ENCODE data around the gene STYX.

Gene STYX

DNA sequence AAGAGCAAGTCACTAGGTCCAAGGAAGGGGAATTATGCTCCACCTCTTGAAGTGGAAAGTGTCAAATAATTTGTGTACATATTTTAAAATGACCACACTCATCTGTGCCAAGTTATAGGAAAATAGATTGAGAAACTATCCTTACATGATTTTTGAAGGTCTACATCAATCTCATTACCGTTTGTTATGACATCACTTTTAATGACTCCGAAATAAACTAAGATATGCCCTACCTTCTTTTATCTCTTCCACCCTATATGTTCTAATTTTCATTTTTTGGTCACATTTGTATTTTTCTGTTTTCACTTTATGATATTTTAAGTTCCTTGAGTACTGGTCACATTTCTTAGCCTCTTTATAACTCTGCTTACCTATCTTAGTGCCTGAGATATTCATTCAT is 26.3 kb upstream of the STYX start:
- TF ChIP-seq ZNF384 (IDR thresholded peaks at IDR 0.05) (no peak), SP1 (IDR thresholded peaks at IDR 0.05) (no peak), FOXM1 (IDR thresholded peaks at IDR 0.05; ENCODE audit: borderline replicate concordance) (no peak), NFRKB (IDR thresholded peaks at IDR 0.05) (no peak), BHLHE40 (IDR thresholded peaks at IDR 0.05; ENCODE audit: borderline replicate concordance) (no peak), ELF4 (IDR thresholded peaks at IDR 0.05) (no peak), L3MBTL2 (conservative IDR thresholded peaks at IDR 0.05) (no peak)
- DNase-seq (ENCODE audit: extremely low spot score) = no peak
- CTCF ChIA-PET = no interaction called here
- POLR2A ChIA-PET = no interaction called here

GRCh38 chr14:52706286-52706685 is 23.7 kb upstream of the STYX start:
- POLR2A ChIA-PET = interaction anchor here (0.7 to 2.0 kb wide), 4 partner anchors 9 to 32 kb away, joined by 3 to 5 read pairs (median 4); no protein-coding TSS in a partner anchor
- CTCF ChIA-PET = no interaction called here
- no peak for TF ChIP-seq ELF4 (IDR thresholded peaks at IDR 0.05)
- no peak for TF ChIP-seq BHLHE40 (IDR thresholded peaks at IDR 0.05; ENCODE audit: borderline replicate concordance)
- TF ChIP-seq TARDBP (IDR thresholded peaks at IDR 0.05) = no peak
- TF ChIP-seq, protein P1, sequence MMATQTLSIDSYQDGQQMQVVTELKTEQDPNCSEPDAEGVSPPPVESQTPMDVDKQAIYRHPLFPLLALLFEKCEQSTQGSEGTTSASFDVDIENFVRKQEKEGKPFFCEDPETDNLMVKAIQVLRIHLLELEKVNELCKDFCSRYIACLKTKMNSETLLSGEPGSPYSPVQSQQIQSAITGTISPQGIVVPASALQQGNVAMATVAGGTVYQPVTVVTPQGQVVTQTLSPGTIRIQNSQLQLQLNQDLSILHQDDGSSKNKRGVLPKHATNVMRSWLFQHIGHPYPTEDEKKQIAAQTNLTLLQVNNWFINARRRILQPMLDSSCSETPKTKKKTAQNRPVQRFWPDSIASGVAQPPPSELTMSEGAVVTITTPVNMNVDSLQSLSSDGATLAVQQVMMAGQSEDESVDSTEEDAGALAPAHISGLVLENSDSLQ (IDR thresholded peaks at IDR 0.05) = no peak
- TF ChIP-seq SUZ12 (IDR thresholded peaks at IDR 0.05) = no peak
- TF ChIP-seq LEF1 (IDR thresholded peaks at IDR 0.05; ENCODE audit: borderline replicate concordance) = no peak
- TF ChIP-seq NFRKB (IDR thresholded peaks at IDR 0.05) = no peak
- no peak for TF ChIP-seq ZNF384 (IDR thresholded peaks at IDR 0.05)
- no peak for TF ChIP-seq ARNT (IDR thresholded peaks at IDR 0.05)
- TF ChIP-seq FOXA1 (IDR thresholded peaks at IDR 0.05) = no peak
- no peak for TF ChIP-seq FOXK2 (IDR thresholded peaks at IDR 0.05)
- no peak for TF ChIP-seq CTBP1 (IDR thresholded peaks at IDR 0.05; ENCODE audit: borderline replicate concordance)
- no peak for TF ChIP-seq L3MBTL2 (conservative IDR thresholded peaks at IDR 0.05)
- TF ChIP-seq SP1 (IDR thresholded peaks at IDR 0.05) = no peak
- no peak for DNase-seq (ENCODE audit: extremely low spot score)

- ChIA-PET CTCF (no interaction called here), POLR2A (interaction anchor here (0.6 to 2.0 kb wide), 13 partner anchors 9 to 155 kb away, joined by 3 to 9 read pairs (median 4); partner anchors contain the start of genes ERO1A, GPR137C, STYX and TXNDC16)
- TF ChIP-seq LEF1 (IDR thresholded peaks at IDR 0.05; ENCODE audit: borderline replicate concordance) (no peak), NFRKB (IDR thresholded peaks at IDR 0.05) (0 out of 2 replicates have a peak, but pooled peaks have one; percentile 32), FOXA1 (IDR thresholded peaks at IDR 0.05) (no peak), CTBP1 (IDR thresholded peaks at IDR 0.05; ENCODE audit: borderline replicate concordance) (no peak), ZNF384 (IDR thresholded peaks at IDR 0.05) (no peak), TARDBP (IDR thresholded peaks at IDR 0.05) (no peak), HDGF (IDR thresholded peaks at IDR 0.05; ENCODE audit: borderline replicate concordance) (peak; percentile 88; the same call in 1 of the 2 replicates), L3MBTL2 (conservative IDR thresholded peaks at IDR 0.05) (peak; percentile 73), ELF4 (IDR thresholded peaks at IDR 0.05) (no peak; the same call in 1 of the 2 replicates)
- TF ChIP-seq, protein P1 (IDR thresholded peaks at IDR 0.05) = no peak
- peak; percentile 96 for DNase-seq (ENCODE audit: extremely low spot score)
Observed at GRCh38 chr14:52706724-52707706, 23.0 kb upstream of the STYX start, which contains the start of gene PSMC6. PSMC6 (plus strand) TSS chr14:52707200; CDS start chr14:52707220, 20 bp downstream.

- TF ChIP-seq FOXK2 (IDR thresholded peaks at IDR 0.05) = no peak
- TF ChIP-seq NFRKB (IDR thresholded peaks at IDR 0.05) = no peak
- TF ChIP-seq ELF4 (IDR thresholded peaks at IDR 0.05) = no peak
- TF ChIP-seq, protein P1 (IDR thresholded peaks at IDR 0.05) = no peak
- TF ChIP-seq L3MBTL2 (conservative IDR thresholded peaks at IDR 0.05) = no peak
- no peak for TF ChIP-seq ZNF384 (IDR thresholded peaks at IDR 0.05)
- TF ChIP-seq SP1 (IDR thresholded peaks at IDR 0.05) = no peak
- no peak for TF ChIP-seq BHLHE40 (IDR thresholded peaks at IDR 0.05; ENCODE audit: borderline replicate concordance)
- no peak for TF ChIP-seq ARNT (IDR thresholded peaks at IDR 0.05)
- TF ChIP-seq HDGF (IDR thresholded peaks at IDR 0.05; ENCODE audit: borderline replicate concordance) = no peak
- no peak for TF ChIP-seq FOXM1 (IDR thresholded peaks at IDR 0.05; ENCODE audit: borderline replicate concordance)
- TF ChIP-seq TARDBP (IDR thresholded peaks at IDR 0.05) = no peak
- TF ChIP-seq LEF1 (IDR thresholded peaks at IDR 0.05; ENCODE audit: borderline replicate concordance) = no peak
- TF ChIP-seq SUZ12 (IDR thresholded peaks at IDR 0.05) = no peak
- TF ChIP-seq FOXA1 (IDR thresholded peaks at IDR 0.05) = no peak
- TF ChIP-seq CTBP1 (IDR thresholded peaks at IDR 0.05; ENCODE audit: borderline replicate concordance) = no peak
- POLR2A ChIA-PET = interaction anchor here (1.2 to 1.4 kb wide), 2 partner anchors 9 to 14 kb away, joined by 3 read pairs; no protein-coding TSS in a partner anchor
- no peak for DNase-seq (ENCODE audit: extremely low spot score)
- CTCF ChIA-PET = no interaction called here
Observed at GRCh38 chr14:52711666-52712065, 18.3 kb upstream of the STYX start.

GRCh38 chr14:52716155-52716554 is 13.8 kb upstream of the STYX start:
- CTCF ChIA-PET = no interaction called here
- TF ChIP-seq ARNT (IDR thresholded peaks at IDR 0.05) (no peak), SUZ12 (IDR thresholded peaks at IDR 0.05) (no peak), NFRKB (IDR thresholded peaks at IDR 0.05) (no peak), SP1 (IDR thresholded peaks at IDR 0.05) (no peak), ZNF384 (IDR thresholded peaks at IDR 0.05) (no peak), LEF1 (IDR thresholded peaks at IDR 0.05; ENCODE audit: borderline replicate concordance) (no peak), BHLHE40 (IDR thresholded peaks at IDR 0.05; ENCODE audit: borderline replicate concordance) (no peak), ELF4 (IDR thresholded peaks at IDR 0.05) (no peak), HDGF (IDR thresholded peaks at IDR 0.05; ENCODE audit: borderline replicate concordance) (no peak), FOXA1 (IDR thresholded peaks at IDR 0.05) (no peak), L3MBTL2 (conservative IDR thresholded peaks at IDR 0.05) (no peak), TARDBP (IDR thresholded peaks at IDR 0.05) (no peak), FOXK2 (IDR thresholded peaks at IDR 0.05) (no peak), FOXM1 (IDR thresholded peaks at IDR 0.05; ENCODE audit: borderline replicate concordance) (no peak)
- TF ChIP-seq, protein P1 (IDR thresholded peaks at IDR 0.05) = no peak
- no peak for DNase-seq (ENCODE audit: extremely low spot score)
- POLR2A ChIA-PET = interaction anchor here (1.0 kb wide), 1 partner anchor 9 kb away, joined by 4 read pairs; the partner anchor contains the start of gene PSMC6

Data from HEK293T (cell line).